Activated CD4-positive, alpha-beta T cell treated with anti-CD3 and anti-CD28 coated beads for 48 hours (primary cell): ENCODE data around the gene SLFN5.
"Not testable (repeated sequence)": the region's sequence is repeated elsewhere in the genome, so short reads cannot be mapped to it uniquely, and the experiment has no call there.

Experiments used
- DNase-seq: peaks from one replicate; pipeline ENCODE4 v3.0.0-alpha.2; 2020

SLFN5 gene

DNA sequence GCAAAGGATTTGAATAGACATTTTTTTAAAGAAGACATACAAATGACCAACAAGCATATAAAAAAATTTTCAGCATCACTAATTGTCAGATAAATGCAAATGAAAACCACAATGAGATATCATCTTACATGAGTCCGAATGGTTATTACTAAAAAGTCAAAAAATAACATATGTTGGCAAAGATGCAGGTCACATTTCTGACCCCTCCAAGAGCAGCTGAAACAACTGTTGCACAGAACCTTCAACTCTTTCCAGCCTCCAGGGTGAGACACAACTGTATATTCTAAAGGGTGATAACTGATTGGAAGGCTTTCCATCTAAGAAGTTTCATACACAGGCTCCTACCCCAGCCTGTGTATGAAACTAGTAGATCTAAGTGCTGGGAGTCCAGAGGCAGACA lies 51.9 kb downstream of the SLFN5 start:
- no peak for DNase-seq

DNA sequence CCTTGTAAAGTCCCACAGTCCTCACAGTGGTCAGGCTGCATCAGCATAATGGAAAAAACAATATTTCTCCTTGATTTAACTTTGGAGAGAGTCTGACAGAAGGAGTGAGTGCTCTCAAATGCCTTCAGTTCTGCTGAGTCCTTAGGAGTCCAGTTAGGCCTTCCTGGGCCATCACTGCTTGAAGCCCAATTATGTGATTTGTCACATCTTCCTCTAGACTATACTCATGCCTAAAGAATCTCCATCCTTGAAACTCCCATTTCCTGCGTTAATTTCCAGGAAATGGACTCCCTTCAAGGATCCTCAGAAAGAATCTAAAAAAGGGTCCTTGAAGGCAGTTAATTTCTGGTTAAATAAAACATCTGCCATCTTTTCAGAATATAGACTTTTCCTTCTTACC lies 52.8 kb downstream of the SLFN5 start:
- no peak for DNase-seq

DNA sequence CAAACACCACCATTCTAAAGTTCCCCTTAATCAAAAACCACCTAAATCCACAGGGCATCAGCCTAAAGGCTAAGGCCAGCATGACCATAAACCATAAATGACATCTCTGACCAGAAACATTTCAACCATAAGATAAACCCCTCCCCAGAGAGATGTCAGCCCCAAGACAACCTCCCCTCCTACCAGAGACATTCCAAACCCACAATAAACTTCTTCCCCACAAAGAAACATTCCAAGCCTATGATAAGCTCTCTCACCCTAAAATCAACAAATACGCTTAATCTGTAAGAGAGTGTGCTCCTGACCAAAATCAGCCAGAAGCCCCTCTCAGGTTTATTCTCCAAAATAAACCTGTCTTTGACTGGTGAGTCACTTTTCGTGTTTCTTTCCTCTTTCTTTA lies 54.8 kb downstream of the SLFN5 start:
- DNase-seq: no peak

DNA sequence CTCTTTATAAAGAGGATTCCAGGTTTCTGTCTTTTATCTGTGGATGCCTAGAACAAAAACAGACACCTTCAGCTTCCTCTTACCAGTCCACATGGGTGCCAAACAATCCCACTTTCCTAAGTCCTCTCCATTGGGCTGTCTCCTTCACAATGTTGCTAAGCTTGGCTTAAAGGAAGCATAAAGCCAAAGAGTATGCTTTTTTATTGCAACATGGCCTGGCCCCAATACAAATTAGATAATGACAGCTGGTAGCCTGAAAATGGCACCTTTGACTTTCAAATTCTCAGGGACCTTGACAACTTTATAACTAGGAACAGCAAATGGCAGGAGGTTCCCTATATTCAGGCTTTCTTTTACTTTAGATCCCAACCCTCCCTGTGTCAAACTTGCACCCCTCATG lies 55.8 kb downstream of the SLFN5 start:
- DNase-seq: no peak

DNA sequence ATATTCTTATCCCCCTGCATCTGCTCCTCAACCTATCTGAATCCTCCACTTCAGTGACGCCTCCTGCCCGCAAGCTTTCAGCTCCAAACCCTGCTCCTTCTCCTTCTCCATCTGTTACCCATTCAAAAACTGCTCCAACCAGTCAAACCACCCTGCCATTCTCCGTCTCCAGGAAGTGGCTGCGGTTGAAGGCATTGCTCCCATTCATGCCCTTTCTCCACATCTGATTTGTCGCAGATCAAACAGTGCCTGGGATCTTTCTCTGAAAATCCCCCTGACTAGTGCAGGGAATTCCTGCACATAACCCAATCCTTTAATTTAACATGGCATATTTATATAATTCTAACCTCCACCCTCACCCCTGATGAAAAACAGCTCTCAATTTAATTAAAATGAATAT lies 56.3 kb downstream of the SLFN5 start:
- DNase-seq: no peak

DNA sequence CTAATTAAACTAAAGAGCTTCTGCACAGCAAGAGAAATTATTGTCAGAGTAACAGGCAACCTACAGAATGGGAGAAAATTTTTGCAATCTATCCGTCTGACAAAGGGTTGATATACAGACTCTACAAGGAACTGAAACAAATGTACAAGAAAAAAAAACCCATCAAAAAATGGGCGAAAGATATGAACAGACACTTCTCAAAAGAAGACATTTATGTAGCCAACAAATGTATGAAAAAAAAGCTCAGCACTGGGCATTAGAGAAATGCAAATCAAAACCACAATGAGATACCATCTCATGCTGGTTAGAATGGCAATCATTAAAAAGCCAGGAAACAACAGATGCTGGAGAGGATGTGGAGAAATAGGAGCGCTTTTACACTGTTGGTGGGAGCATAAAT lies 66.5 kb downstream of the SLFN5 start:
- DNase-seq: not testable (repeated sequence)

DNA sequence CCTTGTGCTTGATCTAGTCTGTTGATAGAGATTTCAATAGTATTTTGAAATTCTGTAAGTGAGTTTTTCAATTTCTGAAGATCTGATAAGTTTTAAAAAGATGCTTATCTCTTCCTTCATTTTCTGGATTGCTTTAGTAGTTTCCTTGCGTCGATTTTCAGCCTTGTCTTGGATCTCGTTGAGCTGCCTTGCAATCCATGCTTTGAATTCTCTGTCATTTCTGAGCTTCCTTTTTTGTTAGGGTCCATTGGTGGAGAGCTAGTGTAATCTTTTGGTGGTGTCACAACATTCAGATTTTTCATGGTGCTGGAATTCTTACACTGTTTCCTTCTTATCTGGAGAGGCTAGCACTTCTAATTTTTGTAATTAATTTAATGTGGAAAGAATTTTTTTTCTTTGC lies 69.5 kb downstream of the SLFN5 start:
- DNase-seq: no peak

DNA sequence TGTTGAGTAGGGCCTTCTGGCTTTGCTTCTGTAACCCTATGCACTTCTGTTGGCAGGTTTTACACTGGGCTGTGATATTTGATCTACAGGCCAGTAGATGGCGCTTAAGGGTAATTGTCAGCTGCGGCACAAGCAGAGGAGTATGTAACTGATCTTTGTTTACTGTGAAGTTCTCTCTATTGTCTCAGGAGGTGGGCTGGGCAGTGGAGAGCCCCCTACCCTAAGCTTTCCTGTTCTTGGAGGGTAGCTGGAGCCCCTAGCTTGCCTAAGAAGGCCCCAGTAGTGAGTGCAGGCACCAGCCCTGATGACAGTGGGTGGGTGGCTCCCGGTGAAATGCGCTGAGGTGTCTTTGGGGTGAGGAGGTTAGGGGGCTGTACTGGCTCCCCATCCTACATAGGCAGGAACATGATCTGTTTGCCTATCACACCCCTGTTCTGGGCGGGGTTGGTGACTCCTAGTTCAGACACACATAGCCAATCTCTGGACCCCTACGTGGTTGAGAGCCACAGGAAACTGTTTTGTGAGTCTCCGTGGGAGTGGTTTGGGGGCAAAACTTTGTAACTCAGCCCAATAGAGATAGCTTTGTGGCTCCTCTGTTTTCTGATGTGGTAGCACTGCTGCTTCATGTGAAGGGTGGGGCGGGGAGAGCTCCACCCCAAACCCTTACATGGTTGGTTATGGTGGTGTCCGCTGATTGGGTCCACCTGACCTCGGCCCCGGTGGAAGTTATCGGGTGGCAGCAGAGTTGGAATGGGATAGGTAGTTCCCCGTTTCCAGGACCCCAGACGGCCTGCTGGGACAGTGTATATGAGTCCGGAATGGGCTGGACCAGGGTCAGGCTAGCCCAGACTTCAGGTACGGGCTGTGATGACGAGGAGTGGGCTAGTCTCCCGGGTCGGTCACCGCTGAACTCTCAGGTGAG lies 70.2 kb downstream of the SLFN5 start:
- DNase-seq: peak; percentile 77

DNA sequence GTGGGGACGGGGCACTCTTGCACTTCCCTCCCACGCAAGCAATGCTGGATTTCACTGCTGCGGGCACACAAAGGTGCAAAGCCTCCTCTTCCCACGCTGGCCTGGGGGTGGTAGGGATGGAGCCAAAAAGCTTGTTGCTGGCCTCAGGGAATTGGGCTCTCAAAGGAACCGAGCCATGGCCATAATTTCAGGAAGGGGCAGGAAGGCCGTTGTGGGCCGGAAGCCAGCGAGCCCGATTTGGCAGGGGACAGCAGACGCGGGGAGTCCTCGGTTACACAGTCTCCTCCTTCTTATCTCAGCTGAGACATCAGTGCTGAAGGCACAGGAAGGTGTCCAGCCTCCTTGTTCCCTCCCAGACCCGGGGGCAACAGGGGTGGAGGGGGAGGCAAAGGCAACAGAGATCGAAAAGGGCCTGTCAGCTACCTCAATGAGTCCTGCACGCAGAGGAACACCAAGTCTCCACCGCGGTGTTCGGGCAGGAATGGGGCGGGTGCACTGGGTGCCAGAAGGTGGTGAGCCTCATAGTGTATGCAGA lies 71.1 kb downstream of the SLFN5 start:
- peak; percentile 19 for DNase-seq

DNA sequence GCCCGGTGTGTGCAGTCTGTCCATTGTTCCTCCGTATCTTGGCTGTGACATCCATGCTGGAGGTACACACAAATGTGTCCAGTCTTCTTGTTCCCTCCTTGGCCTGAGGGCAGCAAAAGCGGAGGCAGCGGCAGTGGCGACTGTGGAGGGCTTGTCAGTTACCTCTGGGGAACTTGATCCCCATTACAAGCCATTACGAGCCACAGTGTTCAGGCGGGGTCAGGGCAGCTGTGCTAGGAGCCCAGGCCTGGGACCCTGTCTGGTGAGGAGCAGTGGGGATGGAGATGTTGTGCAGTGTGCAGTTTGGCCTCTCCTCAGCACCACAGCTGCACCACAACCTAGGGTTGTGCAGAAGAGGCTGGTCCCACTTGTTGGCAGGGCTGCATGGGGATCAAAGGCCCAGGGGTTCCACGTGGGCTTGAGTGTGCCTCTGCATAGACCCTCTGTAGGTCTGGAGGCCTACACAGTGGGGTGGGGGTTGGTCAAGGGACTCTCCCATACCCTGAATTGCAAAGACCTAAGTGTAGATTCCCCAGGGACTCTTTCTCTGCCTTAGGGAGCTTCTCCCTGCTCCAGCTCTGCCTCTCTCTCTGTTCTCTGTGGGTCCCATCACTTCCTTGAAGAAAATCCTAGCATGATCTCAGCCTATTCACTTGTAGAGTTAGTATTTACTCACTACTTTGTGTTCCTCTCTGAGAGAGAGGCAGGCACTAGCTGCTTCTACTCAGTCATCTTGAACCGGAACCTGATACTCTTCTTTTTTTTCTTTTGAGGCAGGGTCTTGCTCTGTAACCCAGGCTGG lies 71.7 kb downstream of the SLFN5 start:
- peak; percentile 3 for DNase-seq

DNA sequence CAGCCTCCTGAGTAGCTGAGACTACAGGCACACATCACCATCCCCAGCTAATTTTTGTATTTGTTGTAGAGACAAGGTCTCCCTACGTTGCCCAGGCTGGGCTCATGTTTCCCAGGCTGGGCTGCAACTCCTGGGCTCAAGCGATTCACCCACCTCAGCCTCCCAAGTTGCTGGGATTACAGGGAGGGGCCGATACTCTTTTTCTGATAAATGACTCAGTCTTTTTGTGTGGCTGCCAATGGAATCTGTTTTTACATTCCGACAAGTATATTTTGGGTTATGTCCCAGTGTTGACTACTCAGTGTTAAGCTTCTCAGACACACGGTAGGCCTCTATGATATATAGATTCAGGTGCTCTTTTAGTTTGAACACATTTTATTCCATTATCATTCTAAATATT lies 72.4 kb downstream of the SLFN5 start:
- no peak for DNase-seq

DNA sequence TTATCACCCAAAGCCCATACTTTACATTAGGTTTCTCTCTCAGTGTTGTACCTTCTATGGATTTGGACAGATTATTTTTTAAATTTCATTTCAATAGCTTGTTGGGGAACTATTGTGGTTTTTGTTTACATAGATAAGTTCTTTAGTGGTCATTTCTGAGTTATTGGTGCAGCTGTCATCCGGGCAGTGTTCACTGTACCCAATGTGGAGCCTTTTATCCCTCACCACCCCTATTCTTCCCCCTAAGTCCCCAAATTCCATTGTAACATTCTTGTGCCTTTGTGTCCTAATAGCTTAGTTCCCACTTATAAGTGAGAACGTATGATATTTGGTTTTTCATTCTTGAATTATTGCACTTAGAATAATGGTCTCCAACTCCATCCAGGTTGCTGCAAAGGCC lies 73.1 kb downstream of the SLFN5 start:
- DNase-seq: no peak

DNA sequence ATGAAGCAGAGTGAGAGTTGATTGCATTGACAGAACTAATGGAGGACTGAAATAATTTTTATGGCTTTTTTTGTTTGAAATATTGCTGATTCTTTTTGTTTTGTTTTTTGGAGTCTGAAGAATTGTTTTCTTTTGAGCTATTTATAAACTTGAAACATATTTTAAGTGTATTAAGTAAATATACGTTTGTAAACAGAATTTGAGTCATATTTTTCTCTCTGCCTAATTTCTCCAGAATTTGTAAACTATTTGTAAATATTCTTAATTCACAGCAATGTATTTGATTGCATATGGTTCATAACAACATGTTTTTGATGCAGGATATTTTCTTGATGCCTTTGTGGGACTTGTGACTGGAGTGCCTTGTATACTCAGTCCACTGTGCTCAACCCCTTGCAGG lies 79.9 kb downstream of the SLFN5 start:
- no peak for DNase-seq
